Measurements from ENCODE around the gene MFSD11. TPM values are rescaled to one million over a fixed set of nuclear protein-coding genes. Genes with fewer than 3 reads are reported as not detected.
"Not testable (repeated sequence)": the region's sequence is repeated elsewhere in the genome, so short reads cannot be mapped to it uniquely, and the experiment has no call there.

The MFSD11 gene
- total RNA-seq, 4 donors from 2014 or later: 7.6 to 41.3 (median 25.7) TPM

GRCh38 chr17:76781056-76781982 lies 43.4 kb downstream of the MFSD11 start:
- no peaks in the 10 kb centered on the region for H3K27me3 ChIP-seq
- H3K4me1 ChIP-seq: no peaks in the 10 kb centered on the region
- 88 to 91% methylated on average over 1 to 12 of the region's 12 CpGs for WGBS, 2 donors (ENCODE audit: low coverage in 1 of 2)
- H3K36me3 ChIP-seq: peaks cover 0 to 21% (median 7%) of the 10 kb centered on the region in 4 donors
- in situ Hi-C loops (cut with MboI; ENCODE audit: low pct_ligation_motif_present in 1 of 4, low pct_unique_long_range_greater_than_20kb in 1 of 4, low sequenced_read_pairs in 3 of 4): no loop called here
- DNase-seq: no peak
- no peak overlapping the region for H3K4me3 ChIP-seq
- H3K27ac ChIP-seq: no peak overlapping the region
- TF ChIP-seq, protein P1, sequence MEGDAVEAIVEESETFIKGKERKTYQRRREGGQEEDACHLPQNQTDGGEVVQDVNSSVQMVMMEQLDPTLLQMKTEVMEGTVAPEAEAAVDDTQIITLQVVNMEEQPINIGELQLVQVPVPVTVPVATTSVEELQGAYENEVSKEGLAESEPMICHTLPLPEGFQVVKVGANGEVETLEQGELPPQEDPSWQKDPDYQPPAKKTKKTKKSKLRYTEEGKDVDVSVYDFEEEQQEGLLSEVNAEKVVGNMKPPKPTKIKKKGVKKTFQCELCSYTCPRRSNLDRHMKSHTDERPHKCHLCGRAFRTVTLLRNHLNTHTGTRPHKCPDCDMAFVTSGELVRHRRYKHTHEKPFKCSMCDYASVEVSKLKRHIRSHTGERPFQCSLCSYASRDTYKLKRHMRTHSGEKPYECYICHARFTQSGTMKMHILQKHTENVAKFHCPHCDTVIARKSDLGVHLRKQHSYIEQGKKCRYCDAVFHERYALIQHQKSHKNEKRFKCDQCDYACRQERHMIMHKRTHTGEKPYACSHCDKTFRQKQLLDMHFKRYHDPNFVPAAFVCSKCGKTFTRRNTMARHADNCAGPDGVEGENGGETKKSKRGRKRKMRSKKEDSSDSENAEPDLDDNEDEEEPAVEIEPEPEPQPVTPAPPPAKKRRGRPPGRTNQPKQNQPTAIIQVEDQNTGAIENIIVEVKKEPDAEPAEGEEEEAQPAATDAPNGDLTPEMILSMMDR (IDR thresholded peaks at IDR 0.05): no peak
- TF ChIP-seq POLR2AphosphoS5 (IDR thresholded peaks at IDR 0.05) (no peak), EP300 (IDR thresholded peaks at IDR 0.05; ENCODE audit: low read depth) (no peak), POLR2A (IDR thresholded peaks at IDR 0.05) (no peak)
- no peaks in the 10 kb centered on the region for H3K9me3 ChIP-seq
- intact Hi-C loops (cut with DNase I; ENCODE audit: low total_unique reads): no loop called here

DNA sequence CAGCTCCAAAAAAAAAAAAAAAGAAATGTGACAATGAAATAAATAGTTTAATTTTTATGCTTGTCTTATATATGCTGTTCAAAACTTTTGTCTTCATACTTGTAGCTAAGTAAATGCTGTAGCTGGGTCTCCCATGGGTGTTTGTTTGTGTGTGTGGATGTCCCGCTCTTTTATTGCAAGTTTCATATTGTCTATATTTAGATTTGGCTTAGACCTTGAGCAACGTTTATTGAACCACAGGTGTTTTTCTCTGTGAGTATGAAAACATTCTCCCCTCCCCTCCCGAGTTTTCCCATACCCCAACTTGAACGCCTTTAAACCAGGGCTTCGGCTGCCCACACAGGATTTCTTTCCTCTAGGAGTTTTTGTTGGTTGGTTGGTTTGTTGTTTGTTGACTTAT lies 45.2 kb downstream of the MFSD11 start:
- H3K4me3 ChIP-seq: no peak overlapping the region
- no peaks in the 10 kb centered on the region for H3K27me3 ChIP-seq
- intact Hi-C loops (cut with DNase I; ENCODE audit: low total_unique reads): no loop called here
- H3K27ac ChIP-seq: peak overlapping the region in 2 of 4 donors; percentile 46 to 53
- DNase-seq: no peak
- 66 to 70% methylated on average over 5 of the region's 5 CpGs for WGBS, 2 donors (ENCODE audit: low coverage in 1 of 2)
- H3K4me1 ChIP-seq: no peaks in the 10 kb centered on the region
- in situ Hi-C loops (cut with MboI; ENCODE audit: low pct_ligation_motif_present in 1 of 4, low pct_unique_long_range_greater_than_20kb in 1 of 4, low sequenced_read_pairs in 3 of 4): no loop called here
- no peaks in the 10 kb centered on the region for H3K9me3 ChIP-seq
- TF ChIP-seq POLR2A (IDR thresholded peaks at IDR 0.05) (no peak), EP300 (IDR thresholded peaks at IDR 0.05; ENCODE audit: low read depth) (no peak), POLR2AphosphoS5 (IDR thresholded peaks at IDR 0.05) (no peak)
- TF ChIP-seq, protein P1 (IDR thresholded peaks at IDR 0.05): no peak
- peaks cover 0 to 5% (median 0%) of the 10 kb centered on the region in 4 donors for H3K36me3 ChIP-seq

DNA sequence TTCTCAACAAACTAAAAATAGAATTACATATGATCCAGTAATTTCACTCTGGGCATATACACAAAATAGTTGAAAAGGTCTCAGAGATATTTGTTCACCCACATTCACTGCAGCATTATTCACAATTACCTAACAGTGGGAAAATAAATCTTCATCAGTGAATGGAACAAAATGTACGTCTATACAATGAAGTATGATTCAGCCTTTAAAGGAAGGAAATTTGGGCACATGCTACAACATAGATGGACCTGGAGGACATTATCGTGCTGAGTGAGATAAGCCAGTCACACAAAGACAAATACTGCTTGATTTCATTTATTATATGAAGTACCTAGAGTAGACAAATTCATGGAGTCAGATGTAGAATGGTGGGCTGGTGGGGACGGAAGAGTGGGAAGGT lies 47.0 kb downstream of the MFSD11 start:
- 85 to 95% methylated on average over 3 of the region's 3 CpGs for WGBS, 2 donors (ENCODE audit: low coverage in 1 of 2)
- no peak for DNase-seq

GRCh38 chr17:76787866-76788265 lies 49.9 kb downstream of the MFSD11 start:
- 84 to 100% methylated on average over 1 to 2 of the region's 2 CpGs for WGBS, 2 donors (ENCODE audit: low coverage in 1 of 2)
- H3K4me3 ChIP-seq; in situ Hi-C loops (cut with MboI; ENCODE audit: low pct_ligation_motif_present in 1 of 4, low pct_unique_long_range_greater_than_20kb in 1 of 4, low sequenced_read_pairs in 3 of 4); H3K36me3 ChIP-seq; H3K27me3 ChIP-seq; H3K27ac ChIP-seq; H3K9me3 ChIP-seq; H3K4me1 ChIP-seq; intact Hi-C loops (cut with DNase I; ENCODE audit: low total_unique reads); DNase-seq: not testable (repeated sequence)

More for the DNA sequence above, 47.0 kb downstream of the MFSD11 start:
- Histone ChIP-seq H3K36me3 (no peaks in the 10 kb centered on the region), H3K27ac (no peak overlapping the region), H3K4me3 (no peak overlapping the region), H3K27me3 (no peaks in the 10 kb centered on the region), H3K4me1 (no peaks in the 10 kb centered on the region), H3K9me3 (no peaks in the 10 kb centered on the region)
- TF ChIP-seq POLR2AphosphoS5 (IDR thresholded peaks at IDR 0.05) (no peak), POLR2A (IDR thresholded peaks at IDR 0.05) (no peak)
- intact Hi-C loops (cut with DNase I; ENCODE audit: low total_unique reads) (no loop called here), in situ Hi-C loops (cut with MboI; ENCODE audit: low pct_ligation_motif_present in 1 of 4, low pct_unique_long_range_greater_than_20kb in 1 of 4, low sequenced_read_pairs in 3 of 4) (no loop called here)

- in situ Hi-C loops (cut with MboI; ENCODE audit: low pct_ligation_motif_present in 1 of 4, low pct_unique_long_range_greater_than_20kb in 1 of 4, low sequenced_read_pairs in 3 of 4) (no loop called here), intact Hi-C loops (cut with DNase I; ENCODE audit: low total_unique reads) (no loop called here)
- H3K4me1 ChIP-seq: peaks cover 0 to 10% (median 0%) of the 10 kb centered on the region in 4 donors
- no peak for TF ChIP-seq POLR2AphosphoS5 (IDR thresholded peaks at IDR 0.05)
- no peak for TF ChIP-seq EP300 (IDR thresholded peaks at IDR 0.05; ENCODE audit: low read depth)
- TF ChIP-seq, protein P1 (IDR thresholded peaks at IDR 0.05): no peak
- no peak for TF ChIP-seq POLR2A (IDR thresholded peaks at IDR 0.05)
- no peak for DNase-seq
- H3K27me3 ChIP-seq: no peaks in the 10 kb centered on the region
- no peak overlapping the region for H3K27ac ChIP-seq
- no peak overlapping the region for H3K4me3 ChIP-seq
- WGBS, 2 donors (ENCODE audit: low coverage in 1 of 2): 77 to 100% methylated on average over 2 to 8 of the region's 8 CpGs
- H3K36me3 ChIP-seq: no peaks in the 10 kb centered on the region
- H3K9me3 ChIP-seq: no peaks in the 10 kb centered on the region
Measured at GRCh38 chr17:76789235-76789788, 51.4 kb downstream of the MFSD11 start.
